ENCODE results near the gene GH1. TPM values are rescaled to one million over a fixed set of nuclear protein-coding genes. Genes with fewer than 3 reads are reported as not detected.

Gene GH1
- total RNA-seq, 1 experiment from 2014 or later: not detected

DNA sequence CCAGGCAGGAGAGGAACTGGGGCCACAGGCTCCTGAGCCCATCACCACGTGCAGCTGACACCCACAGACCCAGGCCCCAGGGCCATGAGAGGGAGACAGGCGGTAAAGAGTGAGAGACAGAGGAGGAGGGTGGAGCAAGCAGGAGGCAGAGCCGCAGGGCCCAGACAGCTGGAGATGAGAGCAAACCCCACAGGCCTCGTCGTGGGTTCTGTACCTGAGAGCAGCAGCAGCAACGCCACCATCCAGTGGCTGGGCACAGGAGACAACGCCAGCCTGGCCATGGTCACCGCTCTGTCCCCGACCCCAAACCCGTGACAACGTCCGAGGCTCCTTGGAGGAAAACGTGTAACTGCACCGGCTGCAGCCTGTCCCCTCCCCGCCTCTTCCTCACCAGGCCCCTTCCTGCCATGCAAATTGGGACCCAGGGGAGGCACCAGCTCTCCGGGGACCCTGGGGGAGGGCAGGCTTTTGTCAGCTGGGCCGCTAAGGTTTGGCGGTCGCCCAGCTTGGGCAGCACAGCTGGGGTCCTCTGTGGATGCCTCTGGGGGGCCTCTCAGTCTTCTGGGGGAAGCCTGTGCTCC lies 13.4 kb upstream of the GH1 start, which contains the start of gene CD79B:
CD79B (minus strand) TSS at position 351 of the 581 bp plus-strand sequence; CDS start at position 281, 70 bp downstream.
- POLR2A ChIA-PET: no interaction called here
- no TSS peak for BruUV-seq (replicated peaks)
- Histone ChIP-seq H3K27me3 (ENCODE audit: control insufficient read depth, insufficient read depth, low read length) (no peaks in the 10 kb centered on the region), H3K4me1 (ENCODE audit: control insufficient read depth, insufficient read depth, low read length) (no peaks in the 10 kb centered on the region), H3K36me3 (ENCODE audit: control insufficient read depth, insufficient read depth, low read length) (no peaks in the 10 kb centered on the region), H3K27ac (ENCODE audit: low read length) (no peak within 1 kb of the TSS), H3K9me3 (ENCODE audit: control insufficient read depth, insufficient read depth, low read depth, low read length) (no peaks in the 10 kb centered on the region), H3K4me3 (ENCODE audit: low read depth in 2 of 2, low read length in 2 of 2) (no peak within 1 kb of the TSS)
- no peak for DNase-seq (ENCODE audit: low read depth, low spot score)
- in situ Hi-C loops (cut with HindIII; ENCODE audit: low pct_unique_long_range_greater_than_20kb, low sequenced_read_pairs) (no loop called here), intact Hi-C loops (cut with micrococcal nuclease; ENCODE audit: unreplicated experiment) (no loop called here)
- no peak for ATAC-seq
- CTCF ChIA-PET: interaction anchor here (0.6 kb wide), 1 partner anchor 10 kb away, joined by 4 read pairs; no protein-coding TSS in a partner anchor
- TF ChIP-seq POLR2AphosphoS5 (IDR thresholded peaks at IDR 0.05; ENCODE audit: low read depth, low read length): no peak
- TF ChIP-seq, protein P1, sequence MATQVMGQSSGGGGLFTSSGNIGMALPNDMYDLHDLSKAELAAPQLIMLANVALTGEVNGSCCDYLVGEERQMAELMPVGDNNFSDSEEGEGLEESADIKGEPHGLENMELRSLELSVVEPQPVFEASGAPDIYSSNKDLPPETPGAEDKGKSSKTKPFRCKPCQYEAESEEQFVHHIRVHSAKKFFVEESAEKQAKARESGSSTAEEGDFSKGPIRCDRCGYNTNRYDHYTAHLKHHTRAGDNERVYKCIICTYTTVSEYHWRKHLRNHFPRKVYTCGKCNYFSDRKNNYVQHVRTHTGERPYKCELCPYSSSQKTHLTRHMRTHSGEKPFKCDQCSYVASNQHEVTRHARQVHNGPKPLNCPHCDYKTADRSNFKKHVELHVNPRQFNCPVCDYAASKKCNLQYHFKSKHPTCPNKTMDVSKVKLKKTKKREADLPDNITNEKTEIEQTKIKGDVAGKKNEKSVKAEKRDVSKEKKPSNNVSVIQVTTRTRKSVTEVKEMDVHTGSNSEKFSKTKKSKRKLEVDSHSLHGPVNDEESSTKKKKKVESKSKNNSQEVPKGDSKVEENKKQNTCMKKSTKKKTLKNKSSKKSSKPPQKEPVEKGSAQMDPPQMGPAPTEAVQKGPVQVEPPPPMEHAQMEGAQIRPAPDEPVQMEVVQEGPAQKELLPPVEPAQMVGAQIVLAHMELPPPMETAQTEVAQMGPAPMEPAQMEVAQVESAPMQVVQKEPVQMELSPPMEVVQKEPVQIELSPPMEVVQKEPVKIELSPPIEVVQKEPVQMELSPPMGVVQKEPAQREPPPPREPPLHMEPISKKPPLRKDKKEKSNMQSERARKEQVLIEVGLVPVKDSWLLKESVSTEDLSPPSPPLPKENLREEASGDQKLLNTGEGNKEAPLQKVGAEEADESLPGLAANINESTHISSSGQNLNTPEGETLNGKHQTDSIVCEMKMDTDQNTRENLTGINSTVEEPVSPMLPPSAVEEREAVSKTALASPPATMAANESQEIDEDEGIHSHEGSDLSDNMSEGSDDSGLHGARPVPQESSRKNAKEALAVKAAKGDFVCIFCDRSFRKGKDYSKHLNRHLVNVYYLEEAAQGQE (IDR thresholded peaks at IDR 0.05; ENCODE audit: insufficient read depth in 1 of 2, low read depth in 2 of 2, low read length in 1 of 2): no peak
- no peak for TF ChIP-seq SIN3A (IDR thresholded peaks at IDR 0.05; ENCODE audit: borderline replicate concordance, insufficient read depth, low read depth, low read length)
- TF ChIP-seq TCF7L2 (IDR thresholded peaks at IDR 0.05; ENCODE audit: low read depth, low read length): no peak
- TF ChIP-seq, protein P2, sequence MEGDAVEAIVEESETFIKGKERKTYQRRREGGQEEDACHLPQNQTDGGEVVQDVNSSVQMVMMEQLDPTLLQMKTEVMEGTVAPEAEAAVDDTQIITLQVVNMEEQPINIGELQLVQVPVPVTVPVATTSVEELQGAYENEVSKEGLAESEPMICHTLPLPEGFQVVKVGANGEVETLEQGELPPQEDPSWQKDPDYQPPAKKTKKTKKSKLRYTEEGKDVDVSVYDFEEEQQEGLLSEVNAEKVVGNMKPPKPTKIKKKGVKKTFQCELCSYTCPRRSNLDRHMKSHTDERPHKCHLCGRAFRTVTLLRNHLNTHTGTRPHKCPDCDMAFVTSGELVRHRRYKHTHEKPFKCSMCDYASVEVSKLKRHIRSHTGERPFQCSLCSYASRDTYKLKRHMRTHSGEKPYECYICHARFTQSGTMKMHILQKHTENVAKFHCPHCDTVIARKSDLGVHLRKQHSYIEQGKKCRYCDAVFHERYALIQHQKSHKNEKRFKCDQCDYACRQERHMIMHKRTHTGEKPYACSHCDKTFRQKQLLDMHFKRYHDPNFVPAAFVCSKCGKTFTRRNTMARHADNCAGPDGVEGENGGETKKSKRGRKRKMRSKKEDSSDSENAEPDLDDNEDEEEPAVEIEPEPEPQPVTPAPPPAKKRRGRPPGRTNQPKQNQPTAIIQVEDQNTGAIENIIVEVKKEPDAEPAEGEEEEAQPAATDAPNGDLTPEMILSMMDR (IDR thresholded peaks at IDR 0.05): no peak

- no peak for DNase-seq (ENCODE audit: low read depth, low spot score)
- TF ChIP-seq, protein P1 (IDR thresholded peaks at IDR 0.05; ENCODE audit: insufficient read depth in 1 of 2, low read depth in 2 of 2, low read length in 1 of 2): no peak
- no peak for TF ChIP-seq TCF7L2 (IDR thresholded peaks at IDR 0.05; ENCODE audit: low read depth, low read length)
- Histone ChIP-seq H3K9me3 (ENCODE audit: control insufficient read depth, insufficient read depth, low read depth, low read length) (no peaks in the 10 kb centered on the region), H3K4me3 (ENCODE audit: low read depth in 2 of 2, low read length in 2 of 2) (no peak overlapping the region), H3K4me1 (ENCODE audit: control insufficient read depth, insufficient read depth, low read length) (no peaks in the 10 kb centered on the region), H3K27ac (ENCODE audit: low read length) (no peak overlapping the region), H3K36me3 (ENCODE audit: control insufficient read depth, insufficient read depth, low read length) (no peaks in the 10 kb centered on the region), H3K27me3 (ENCODE audit: control insufficient read depth, insufficient read depth, low read length) (no peaks in the 10 kb centered on the region)
- POLR2A ChIA-PET: no interaction called here
- in situ Hi-C loops (cut with HindIII; ENCODE audit: low pct_unique_long_range_greater_than_20kb, low sequenced_read_pairs): no loop called here
- BruUV-seq (replicated peaks): no TSS peak
- ATAC-seq: no peak
- CTCF ChIA-PET: no interaction called here
- intact Hi-C loops (cut with micrococcal nuclease; ENCODE audit: unreplicated experiment): no loop called here
Measured at GRCh38 chr17:63930951-63931575, 12.4 kb upstream of the GH1 start.

Measured in Panc1 (cell line).